Measurements from ENCODE around the gene DGUOK.

DNA sequence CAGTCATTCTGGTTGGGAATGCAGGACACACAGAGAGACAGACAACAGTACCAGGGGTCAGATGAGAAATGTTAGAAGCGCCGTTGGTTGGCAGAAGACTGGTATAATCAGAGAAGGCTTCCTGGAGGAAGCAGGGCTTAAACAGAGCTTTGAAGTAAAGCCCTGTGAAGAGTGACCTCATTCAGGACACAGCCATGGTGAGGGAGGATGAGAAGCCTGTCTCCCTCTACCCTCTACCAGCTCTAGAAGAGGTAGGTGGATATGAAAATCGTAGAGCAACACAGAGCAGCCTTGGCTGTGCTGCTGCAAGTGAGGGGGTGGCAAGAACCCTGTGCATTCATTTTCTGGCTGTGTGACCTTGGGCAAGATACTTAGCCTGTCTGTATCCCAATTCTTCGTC, 72.3 kb downstream of the DGUOK start:
- no peak for TF ChIP-seq POLR2A (IDR thresholded peaks at IDR 0.05; ENCODE audit: low read depth, low read length)
- TF ChIP-seq, protein P1, sequence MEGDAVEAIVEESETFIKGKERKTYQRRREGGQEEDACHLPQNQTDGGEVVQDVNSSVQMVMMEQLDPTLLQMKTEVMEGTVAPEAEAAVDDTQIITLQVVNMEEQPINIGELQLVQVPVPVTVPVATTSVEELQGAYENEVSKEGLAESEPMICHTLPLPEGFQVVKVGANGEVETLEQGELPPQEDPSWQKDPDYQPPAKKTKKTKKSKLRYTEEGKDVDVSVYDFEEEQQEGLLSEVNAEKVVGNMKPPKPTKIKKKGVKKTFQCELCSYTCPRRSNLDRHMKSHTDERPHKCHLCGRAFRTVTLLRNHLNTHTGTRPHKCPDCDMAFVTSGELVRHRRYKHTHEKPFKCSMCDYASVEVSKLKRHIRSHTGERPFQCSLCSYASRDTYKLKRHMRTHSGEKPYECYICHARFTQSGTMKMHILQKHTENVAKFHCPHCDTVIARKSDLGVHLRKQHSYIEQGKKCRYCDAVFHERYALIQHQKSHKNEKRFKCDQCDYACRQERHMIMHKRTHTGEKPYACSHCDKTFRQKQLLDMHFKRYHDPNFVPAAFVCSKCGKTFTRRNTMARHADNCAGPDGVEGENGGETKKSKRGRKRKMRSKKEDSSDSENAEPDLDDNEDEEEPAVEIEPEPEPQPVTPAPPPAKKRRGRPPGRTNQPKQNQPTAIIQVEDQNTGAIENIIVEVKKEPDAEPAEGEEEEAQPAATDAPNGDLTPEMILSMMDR (conservative IDR thresholded peaks at IDR 0.05; ENCODE audit: low read depth, low read length): no peak
- TF ChIP-seq USF2 (IDR thresholded peaks at IDR 0.05; ENCODE audit: low read depth, low read length): no peak

Measured in IMR-90 (cell line).